Skeletal muscle cell (primary cell): ENCODE measurements around the gene YTHDF2.
"Not testable (repeated sequence)": the region's sequence is repeated elsewhere in the genome, so short reads cannot be mapped to it uniquely, and the experiment has no call there.

Experiments
- DNase-seq: peaks from one replicate; pipeline ENCODE4 v3.0.0-alpha.2; 2010; ENCODE audit warnings: low read depth
- H3K4me3 ChIP-seq: 2 replicates; pipeline ENCODE4 v1.5.1; 2011; ENCODE audit warnings: low read depth, mild to moderate bottlenecking, control low read depth, low read length, moderate library complexity

Gene YTHDF2

GRCh38 chr1:28736450-28737306 is at the start of gene YTHDF2:
Gene YTHDF2, plus strand, starts transcription at chr1:28736940. Its CDS starts 181 bp downstream, at chr1:28737121.
- H3K4me3 ChIP-seq = peak within 1 kb of the TSS; percentile 80
- peak; percentile 88 for DNase-seq

GRCh38 chr1:28691627-28692026 is 45.1 kb upstream of the YTHDF2 start:
- not testable (repeated sequence) for DNase-seq, H3K4me3 ChIP-seq

GRCh38 chr1:28703629-28704028 is 33.1 kb upstream of the YTHDF2 start:
- H3K4me3 ChIP-seq = no peak overlapping the region
- DNase-seq = no peak

- no peak for DNase-seq
- no peak overlapping the region for H3K4me3 ChIP-seq
These were observed 20.4 kb upstream of the YTHDF2 start for GRCh38 chr1:28716336-28716735.

- no peak for DNase-seq
- H3K4me3 ChIP-seq = no peak overlapping the region
These were observed 18.6 kb upstream of the YTHDF2 start for GRCh38 chr1:28718166-28718565.

GRCh38 chr1:28718586-28719331 is 18.0 kb upstream of the YTHDF2 start:
- H3K4me3 ChIP-seq = no peak overlapping the region
- DNase-seq = no peak

GRCh38 chr1:28719332-28719619 is 17.5 kb upstream of the YTHDF2 start:
- H3K4me3 ChIP-seq = no peak overlapping the region
- no peak for DNase-seq

- DNase-seq = no peak
- H3K4me3 ChIP-seq = no peak overlapping the region
These were observed 16.4 kb upstream of the YTHDF2 start for GRCh38 chr1:28720376-28720775.

GRCh38 chr1:28721927-28722326 is 14.8 kb upstream of the YTHDF2 start:
- H3K4me3 ChIP-seq = not testable (repeated sequence)

GRCh38 chr1:28725365-28725764 is 11.4 kb upstream of the YTHDF2 start:
- not testable (repeated sequence) for H3K4me3 ChIP-seq, DNase-seq

More at GRCh38 chr1:28721927-28722326, 14.8 kb upstream of the YTHDF2 start:
- not testable (repeated sequence) for DNase-seq

- H3K4me3 ChIP-seq = peak overlapping the region; percentile 80
- no peak for DNase-seq
These were observed 735 bp upstream of the YTHDF2 start for GRCh38 chr1:28735961-28736449.

- peak overlapping the region; percentile 80 for H3K4me3 ChIP-seq
- no peak for DNase-seq
These were observed 780 bp downstream of the YTHDF2 start for GRCh38 chr1:28737307-28738132.

GRCh38 chr1:28740118-28740517 is 3.4 kb downstream of the YTHDF2 start:
- H3K4me3 ChIP-seq = no peak overlapping the region
- DNase-seq = no peak

GRCh38 chr1:28744184-28744583 is 7.4 kb downstream of the YTHDF2 start:
- DNase-seq = no peak
- H3K4me3 ChIP-seq = no peak overlapping the region

GRCh38 chr1:28745653-28746173 is 9.0 kb downstream of the YTHDF2 start:
- no peak overlapping the region for H3K4me3 ChIP-seq
- DNase-seq = no peak

GRCh38 chr1:28750330-28750729 is 13.6 kb downstream of the YTHDF2 start:
- DNase-seq = no peak
- no peak overlapping the region for H3K4me3 ChIP-seq

GRCh38 chr1:28750771-28751294 is 14.1 kb downstream of the YTHDF2 start:
- not testable (repeated sequence) for DNase-seq

GRCh38 chr1:28751315-28752060 is 14.7 kb downstream of the YTHDF2 start:
- no peak overlapping the region for H3K4me3 ChIP-seq
- DNase-seq = no peak

More at GRCh38 chr1:28750771-28751294, 14.1 kb downstream of the YTHDF2 start:
- H3K4me3 ChIP-seq = not testable (repeated sequence)

GRCh38 chr1:28755701-28756100 is 19.0 kb downstream of the YTHDF2 start:
- H3K4me3 ChIP-seq = no peak overlapping the region
- no peak for DNase-seq
